Ovary (tissue), 9 donors: ENCODE results near the gene HSDL1. TPM values are rescaled to one million over a fixed set of nuclear protein-coding genes. Genes with fewer than 3 reads are reported as not detected.

Experiments
- DNase-seq, 5 donors: peaks; one replicate each; pipeline ENCODE4 v3.0.0-alpha.2; 2019 to 2020
- H3K27ac ChIP-seq, 2 donors: fragments of 200-600 bp; one replicate each; pipeline versions ENCODE4 v1.5.1 to v1.8.0; 2019 to 2022
- H3K27me3 ChIP-seq: fragments of 200-600 bp; one replicate; pipeline ENCODE4 v1.8.0; 2022
- H3K36me3 ChIP-seq: fragments of 200-600 bp; sonication (generic); one replicate; pipeline ENCODE4 v1.5.1; 2019
- H3K4me1 ChIP-seq: one replicate; pipeline ENCODE4 v1.8.1; 2013; ENCODE audit warnings: mild to moderate bottlenecking, moderate library complexity; ENCODE audit not compliant: insufficient read depth
- H3K4me3 ChIP-seq: fragments of 200-600 bp; sonication (generic); one replicate; pipeline ENCODE4 v1.5.1; 2017
- H3K9me3 ChIP-seq, 2 donors: fragments of 200-600 bp in 1 of 2; sonication (generic) in 1 of 2; one replicate each; pipeline versions ENCODE4 v1.5.1 to v1.8.1; 2013 to 2019; ENCODE audit warnings: mild to moderate bottlenecking in 1 of 2, moderate library complexity in 1 of 2
- CTCF ChIP-seq, 3 donors: fragments of 450-650 bp in 2 of 3; fragments of 200-600 bp in 1 of 3; IDR thresholded peaks; one replicate each; pipeline versions ENCODE4 v1.5.1 to v1.8.0; 2016 to 2022; ENCODE audit warnings: antibody characterized with exemption in 3 of 3, mild to moderate bottlenecking in 1 of 3
- EP300 ChIP-seq: sonication (generic); formaldehyde crosslinking; IDR thresholded peaks from one replicate; pipeline ENCODE4 v1.6.1; 2017; ENCODE audit warnings: antibody characterized with exemption
- POLR2A ChIP-seq: fragments of 450-650 bp; IDR thresholded peaks from one replicate; pipeline ENCODE4 v1.6.1; 2017; ENCODE audit warnings: antibody characterized with exemption, mild to moderate bottlenecking, moderate library complexity
- WGBS, 3 donors: extraction: QIAGEN DNeasy Blood & Tissue Kit in 1 of 3; methylation state at CpG; one replicate each; pipeline versions ENCODE4 v1.1.5 to v1.1.7; 2013 to 2017; 5-methylcytosine and 5-hydroxymethylcytosine counted together
- intact Hi-C, 4 donors: fragments of 100-400 bp; cut with DNase I; formaldehyde crosslinking; loops; one replicate each; pipeline versions ENCODE4 v1.11.0 to v1.15.1; 2022 to 2023
- polyA plus RNA-seq, 2 donors: library from polyadenylated mRNA; stranded (reverse); fragments of 200-250 nt in 1 of 2; fragments of 350-450 nt in 1 of 2; fragmentation: Illumina TruSeq in 1 of 2; extraction: RNeasy Lipid Tissue Mini Kit (QIAGEN cat#74804) in 1 of 2; gene quantifications; one replicate each; pipeline ENCODE4 v1.2.3, GENCODE V29; 2013 to 2014
- total RNA-seq, 7 donors: library from RNA; depleted of rRNA in 2 of 7; stranded (reverse); fragments of >200 nt in 2 of 7; fragmentation: NEBNext Ultra II Directional in 3 of 7; extraction: Animal tissue kit (Norgen Biotek cat#: 25700) in 3 of 7; gene quantifications; one replicate each; pipeline versions ENCODE4 v1.1.0 to v1.2.4, GENCODE V29; 2016 to 2023
- donor health status: DM: no; HTN: no; CAD: no; lungs with moderate emphysema.
- donor health status: DM: no; HTN: no; CAD: no.
- donor health status: Bipolar disorder and iron deficiency.
- donor health status: DM: yes; HTN: yes; CAD: no.
- donor health status: DM: no; HTN: no; CAD: no.
- donor health status: DM: yes; HTN: yes; CAD: no.

Gene HSDL1
- total and polyA plus RNA-seq, 9 donors: 17.5 to 34.1 (median 27.2) TPM

GRCh38 chr16:84153660-84154214 lies 8.8 kb upstream of the HSDL1 start:
- DNase-seq: peak; percentile 57 to 73 (median 62)
- Histone ChIP-seq H3K9me3 (no peaks in the 10 kb centered on the region), H3K27me3 (no peaks in the 10 kb centered on the region), H3K27ac (peak overlapping the region in 1 of 2 donors; percentile 70), H3K36me3 (no peaks in the 10 kb centered on the region), H3K4me1 (peaks cover 3% of the 10 kb centered on the region), H3K4me3 (no peak overlapping the region)
- intact Hi-C loops: no loop called here
- TF ChIP-seq POLR2A (no peak), EP300 (no peak), CTCF (IDR thresholded peaks at IDR 0.05) (no peak)
- 14 to 26% (median 15%) methylated on average over 8 of the region's 8 CpGs for WGBS, 3 donors

GRCh38 chr16:84150926-84151325 lies 5.9 kb upstream of the HSDL1 start:
- H3K9me3 ChIP-seq: no peaks in the 10 kb centered on the region
- intact Hi-C loops: no loop called here
- TF ChIP-seq CTCF (IDR thresholded peaks at IDR 0.05) (no peak), POLR2A (no peak), EP300 (no peak)

GRCh38 chr16:84144209-84144858 lies 643 bp downstream of the HSDL1 start:
- 1% methylated on average over 33 to 39 of the region's 39 CpGs for WGBS, 3 donors
- peak in 4 of 5 donors; percentile 19 to 50 (median 42) for DNase-seq
- Histone ChIP-seq H3K4me3 (peak overlapping the region; percentile 70), H3K36me3 (no peaks in the 10 kb centered on the region), H3K27me3 (no peaks in the 10 kb centered on the region), H3K27ac (peak overlapping the region; percentile 69 to 79), H3K9me3 (no peaks in the 10 kb centered on the region), H3K4me1 (peaks cover 2% of the 10 kb centered on the region)
- TF ChIP-seq CTCF (IDR thresholded peaks at IDR 0.05): no peak
- no peak for TF ChIP-seq POLR2A
- TF ChIP-seq EP300: no peak
- intact Hi-C loops: no loop called here

More at GRCh38 chr16:84150926-84151325, 5.9 kb upstream of the HSDL1 start:
- Histone ChIP-seq H3K27me3 (no peaks in the 10 kb centered on the region), H3K4me3 (no peak overlapping the region), H3K4me1 (peaks cover 3% of the 10 kb centered on the region), H3K36me3 (no peaks in the 10 kb centered on the region), H3K27ac (no peak overlapping the region)
- 84 to 86% (median 85%) methylated on average over 3 of the region's 3 CpGs for WGBS, 3 donors
- DNase-seq: no peak

GRCh38 chr16:84143784-84144199 lies 1.2 kb downstream of the HSDL1 start:
- no peak for TF ChIP-seq EP300
- TF ChIP-seq POLR2A: no peak
- TF ChIP-seq CTCF (IDR thresholded peaks at IDR 0.05): no peak
- Histone ChIP-seq H3K27ac (peak overlapping the region in 1 of 2 donors; percentile 79), H3K36me3 (no peaks in the 10 kb centered on the region), H3K4me3 (peak overlapping the region; percentile 70), H3K27me3 (no peaks in the 10 kb centered on the region), H3K9me3 (no peaks in the 10 kb centered on the region), H3K4me1 (peaks cover 5% of the 10 kb centered on the region)
- intact Hi-C loops: no loop called here
- WGBS, 3 donors: 9 to 13% (median 13%) methylated on average over 13 of the region's 13 CpGs
- DNase-seq: peak in 1 of 5 donors; percentile 52
